Caco-2 (cell line): ENCODE measurements around the gene IFIT1. TPM values are rescaled to one million over a fixed set of nuclear protein-coding genes. Genes with fewer than 3 reads are reported as not detected.
A peak's percentile ranks its signal among the peaks of the same experiment; 100 is the strongest.

ENCODE experiments used
- Bru-seq: library from RNA; stranded (reverse); fragments of 400-500 nt; gene quantifications from one replicate; lab custom pipeline; 2021; lab: Mats Ljungman, UMichigan
- BruChase-seq, 2 experiments: library from RNA; stranded (reverse); fragments of 400-500 nt; gene quantifications; one replicate each; lab custom pipeline; 2021; lab: Mats Ljungman, UMichigan
- BruUV-seq: library from RNA; stranded (reverse); fragments of 400-500 nt; replicated peaks from 2 replicates; lab custom pipeline; 2021; lab: Mats Ljungman, UMichigan
- CTCF ChIA-PET: fragments of 300-600 bp; sonication (Branson Sonifier 250); formaldehyde crosslinking; loops from one replicate; lab custom pipeline; 2022; ENCODE audit warnings: antibody characterized with exemption; lab: Charles Lee
- POLR2A ChIA-PET: fragments of 300-600 bp; sonication (Branson Sonifier 250); formaldehyde crosslinking; loops from one replicate; lab custom pipeline; 2022; ENCODE audit warnings: antibody characterized with exemption; lab: Charles Lee
- DNase-seq, 2 experiments: peaks; one replicate each; pipeline versions ENCODE4 v3.0.0 to v3.0.0-alpha.2; 2020 to 2022
- H3K27me3 ChIP-seq: replicated peaks from 2 replicates; pipeline ENCODE4 v1.6.0; 2011; ENCODE audit warnings: low read length; ENCODE audit not compliant: control insufficient read depth, insufficient read depth
- H3K36me3 ChIP-seq: 2 replicates; pipeline ENCODE4 v1.5.1; 2011; ENCODE audit warnings: low read length; ENCODE audit not compliant: control insufficient read depth, insufficient read depth
- H3K4me1 ChIP-seq: fragments of 250-450 bp; sonication (Bioruptor Pico); 2 replicates; pipeline ENCODE4 v1.5.1; 2020; ENCODE audit warnings: mild to moderate bottlenecking
- H3K4me3 ChIP-seq: 2 replicates; pipeline ENCODE4 v1.5.1; 2011; ENCODE audit warnings: low read depth, mild to moderate bottlenecking, control low read depth, low read length
- H3K9me3 ChIP-seq: fragments of 250-450 bp; sonication (Bioruptor Pico); 2 replicates; pipeline ENCODE4 v1.5.1; 2020; ENCODE audit warnings: mild to moderate bottlenecking, moderate library complexity
- H3K27ac Mint-ChIP-seq: one replicate; pipeline ENCODE4 v1.8.0; 2022; ENCODE audit warnings: mixed read lengths; ENCODE audit not compliant: unreplicated experiment
- H3K27me3 Mint-ChIP-seq: one replicate; pipeline ENCODE4 v1.8.0; 2022; ENCODE audit warnings: mixed read lengths; ENCODE audit not compliant: insufficient read depth, unreplicated experiment
- H3K36me3 Mint-ChIP-seq: one replicate; pipeline ENCODE4 v1.8.0; 2022; ENCODE audit warnings: mild to moderate bottlenecking, mixed read lengths; ENCODE audit not compliant: insufficient read depth, unreplicated experiment
- H3K4me1 Mint-ChIP-seq: one replicate; pipeline ENCODE4 v1.8.0; 2022; ENCODE audit warnings: low read depth, mixed read lengths; ENCODE audit not compliant: unreplicated experiment
- H3K4me3 Mint-ChIP-seq: one replicate; pipeline ENCODE4 v1.8.0; 2022; ENCODE audit warnings: mild to moderate bottlenecking, moderate library complexity, mixed read lengths; ENCODE audit not compliant: unreplicated experiment
- H3K9me3 Mint-ChIP-seq: one replicate; pipeline ENCODE4 v1.8.0; 2022; ENCODE audit warnings: mixed read lengths; ENCODE audit not compliant: unreplicated experiment
- CTCF ChIP-seq, 2 experiments: fragments of 200-600 bp in 1 of 2; IDR thresholded peaks; 1 replicate in 1 of 2; 2 replicates in 1 of 2; pipeline versions ENCODE4 v1.5.1 to v1.8.0; 2011 to 2022; ENCODE audit warnings: antibody characterized with exemption in 1 of 2, control low read depth in 1 of 2, inconsistent platforms in 1 of 2, low read depth in 1 of 2, low read length in 1 of 2, mild to moderate bottlenecking in 1 of 2, moderate library complexity in 1 of 2; ENCODE audit not compliant: insufficient read depth in 1 of 2, severe bottlenecking in 1 of 2, unreplicated experiment in 1 of 2
- intact Hi-C: fragments of 100-400 bp; cut with micrococcal nuclease; formaldehyde crosslinking; loops from one replicate; pipeline ENCODE4 v1.10.0; 2022; ENCODE audit not compliant: unreplicated experiment
- long read RNA-seq: library from polyadenylated mRNA; stranded (forward); transcript quantifications from one replicate; pipeline ENCODE4 v2.0.0, GENCODE V29; 2022
- total RNA-seq: library from RNA; stranded (reverse); gene quantifications from 2 replicates; pipeline ENCODE4 v1.2.3, GENCODE V29; 2022

Gene IFIT1
- total RNA-seq (4.3 and 5.4 TPM in 2 replicates), Bru-seq, nascent RNA (percentile 53 among the genes with signal in this experiment), BruChase-seq, experiment 1, labeled RNA remaining after a 2-hour chase (percentile 53 among the genes with signal in this experiment), BruChase-seq, experiment 2, labeled RNA remaining after a 6-hour chase (percentile 48 among the genes with signal in this experiment)
- long read RNA-seq, transcript IFIT1-201 (2 exons, 1,880 nt) = major isoform, 22 of 23 reads
- long read RNA-seq, partial matches to known transcripts = 0 of 23 reads
- long read RNA-seq, other reads (novel, unspliced or antisense) = 1 of 23 reads

- CTCF ChIA-PET = interaction anchor here (0.6 kb wide), 1 partner anchor 12 kb away, joined by 8 read pairs; no protein-coding TSS in a partner anchor
- peak within 1 kb of the TSS; percentile 26 for H3K4me3 ChIP-seq
- H3K27me3 ChIP-seq = no peaks in the 10 kb centered on the region
- intact Hi-C loops = no loop called here
- POLR2A ChIA-PET = interaction anchor here (0.6 to 0.7 kb wide), 2 partner anchors 136 to 141 kb away, joined by 3 read pairs; no protein-coding TSS in a partner anchor
- H3K4me1 ChIP-seq = peaks cover 9% of the 10 kb centered on the region; the same call in 1 of the 2 replicates
- no peaks in the 10 kb centered on the region for H3K36me3 Mint-ChIP-seq
- no peaks in the 10 kb centered on the region for H3K9me3 ChIP-seq
- no peak for DNase-seq
- H3K4me1 Mint-ChIP-seq = peaks cover 9% of the 10 kb centered on the region
- BruUV-seq = no TSS peak
- H3K36me3 ChIP-seq = no peaks in the 10 kb centered on the region
- H3K9me3 Mint-ChIP-seq = no peaks in the 10 kb centered on the region
- H3K27me3 Mint-ChIP-seq = no peaks in the 10 kb centered on the region
- H3K27ac Mint-ChIP-seq = no peak within 1 kb of the TSS
- no peak for TF ChIP-seq CTCF (IDR thresholded peaks at IDR 0.05; ENCODE audit: insufficient read depth in 1 of 2, low read depth in 1 of 2, low read length in 1 of 2, severe bottlenecking in 1 of 2, unreplicated experiment in 1 of 2)
- peak within 1 kb of the TSS; percentile 66 for H3K4me3 Mint-ChIP-seq
Observed at GRCh38 chr10:89391907-89392756, at the start of gene IFIT1. Gene IFIT1, plus strand, starts transcription at chr10:89392623. Its CDS starts 90 bp downstream, at chr10:89392713.

- no peak overlapping the region for H3K27ac Mint-ChIP-seq
- no peak for DNase-seq
- H3K4me3 Mint-ChIP-seq = no peak overlapping the region
- H3K27me3 Mint-ChIP-seq = no peaks in the 10 kb centered on the region
- intact Hi-C loops = no loop called here
- no peaks in the 10 kb centered on the region for H3K9me3 ChIP-seq
- no peak overlapping the region for H3K4me3 ChIP-seq
- no peaks in the 10 kb centered on the region for H3K27me3 ChIP-seq
- H3K9me3 Mint-ChIP-seq = no peaks in the 10 kb centered on the region
- ChIA-PET CTCF (no interaction called here), POLR2A (no interaction called here)
- no peak for TF ChIP-seq CTCF (IDR thresholded peaks at IDR 0.05; ENCODE audit: insufficient read depth in 1 of 2, low read depth in 1 of 2, low read length in 1 of 2, severe bottlenecking in 1 of 2, unreplicated experiment in 1 of 2)
- H3K4me1 Mint-ChIP-seq = peaks cover 20% of the 10 kb centered on the region
- no peaks in the 10 kb centered on the region for H3K36me3 ChIP-seq
- BruUV-seq = no TSS peak
- H3K4me1 ChIP-seq = peaks cover 19% of the 10 kb centered on the region
- H3K36me3 Mint-ChIP-seq = no peaks in the 10 kb centered on the region
Observed at GRCh38 chr10:89343089-89343767, 49.2 kb upstream of the IFIT1 start.

GRCh38 chr10:89344156-89344555 is 48.3 kb upstream of the IFIT1 start:
- H3K27me3 Mint-ChIP-seq = no peaks in the 10 kb centered on the region
- ChIA-PET POLR2A (no interaction called here), CTCF (no interaction called here)
- Histone ChIP-seq H3K9me3 (no peaks in the 10 kb centered on the region), H3K36me3 (no peaks in the 10 kb centered on the region), H3K4me3 (no peak overlapping the region), H3K4me1 (peaks cover 29% of the 10 kb centered on the region), H3K27me3 (no peaks in the 10 kb centered on the region)
- H3K9me3 Mint-ChIP-seq = no peaks in the 10 kb centered on the region
- no TSS peak for BruUV-seq
- DNase-seq = no peak
- intact Hi-C loops = no loop called here
- H3K36me3 Mint-ChIP-seq = no peaks in the 10 kb centered on the region
- H3K4me3 Mint-ChIP-seq = no peak overlapping the region
- H3K27ac Mint-ChIP-seq = no peak overlapping the region
- TF ChIP-seq CTCF (IDR thresholded peaks at IDR 0.05; ENCODE audit: insufficient read depth in 1 of 2, low read depth in 1 of 2, low read length in 1 of 2, severe bottlenecking in 1 of 2, unreplicated experiment in 1 of 2) = no peak
- peaks cover 26% of the 10 kb centered on the region for H3K4me1 Mint-ChIP-seq
